DND-41 (cell line): Measurements from ENCODE around the gene FSTL1.

Experiments
- ATAC-seq: fragments of 200-7000 bp; cut with Tn5 transposase; 3 replicates; pipeline ENCODE4 v1.9.1; 2021; ENCODE audit warnings: low read depth; ENCODE audit not compliant: insufficient read depth
- DNase-seq: peaks from one replicate; pipeline ENCODE4 v3.0.0-alpha.2; 2020
- H2AFZ ChIP-seq: 2 replicates; pipeline ENCODE4 v1.6.0; 2012; ENCODE audit warnings: low read depth, low read length
- H3K27ac ChIP-seq: 2 replicates; pipeline ENCODE4 v1.5.1; 2012; ENCODE audit warnings: low read length, inconsistent platforms
- H3K27me3 ChIP-seq: fragments of 200-600 bp; sonication (generic); 2 replicates; pipeline ENCODE4 v1.6.0; 2012; ENCODE audit warnings: low read length, mild to moderate bottlenecking, inconsistent platforms; ENCODE audit not compliant: insufficient read depth, poor library complexity
- H3K36me3 ChIP-seq: 2 replicates; pipeline ENCODE4 v1.5.1; 2012; ENCODE audit warnings: low read length, inconsistent platforms; ENCODE audit not compliant: insufficient read depth
- H3K4me1 ChIP-seq: 2 replicates; pipeline ENCODE4 v1.5.1; 2012; ENCODE audit warnings: mild to moderate bottlenecking, low read length; ENCODE audit not compliant: insufficient read depth
- H3K4me2 ChIP-seq: 2 replicates; pipeline ENCODE4 v1.6.0; 2012; ENCODE audit warnings: mild to moderate bottlenecking, moderate library complexity, low read length, inconsistent platforms; ENCODE audit not compliant: insufficient read depth
- H3K4me3 ChIP-seq, 2 experiments: fragments of 200-600 bp in 1 of 2; shearing (Covaris generic) in 1 of 2; 2 replicates each; pipeline ENCODE4 v1.5.1; 2012 to 2016; ENCODE audit warnings: inconsistent platforms in 2 of 2, low read length in 2 of 2, mild to moderate bottlenecking in 2 of 2, low read depth in 1 of 2, moderate library complexity in 1 of 2
- H3K79me2 ChIP-seq: 2 replicates; pipeline ENCODE4 v1.6.0; 2012; ENCODE audit warnings: low read length, inconsistent platforms; ENCODE audit not compliant: insufficient read depth
- H3K9ac ChIP-seq: 2 replicates; pipeline ENCODE4 v1.6.0; 2012; ENCODE audit warnings: low read depth, mild to moderate bottlenecking, inconsistent platforms, low read length, moderate library complexity
- H3K9me3 ChIP-seq: 2 replicates; pipeline ENCODE4 v1.5.1; 2012; ENCODE audit warnings: low read length, moderate library complexity, mild to moderate bottlenecking, inconsistent platforms; ENCODE audit not compliant: insufficient read depth, severe bottlenecking
- H4K20me1 ChIP-seq: 2 replicates; pipeline ENCODE4 v1.6.0; 2012; ENCODE audit warnings: low read length; ENCODE audit not compliant: insufficient read depth
- EZH2 ChIP-seq: IDR thresholded peaks from 3 replicates; pipeline ENCODE4 v1.6.1; 2012; ENCODE audit warnings: borderline replicate concordance, low read depth, mild to moderate bottlenecking, moderate library complexity, low read length, inconsistent platforms; ENCODE audit not compliant: severe bottlenecking
- TF ChIP-seq, protein P1 (sequence below): IDR thresholded peaks from 2 replicates; pipeline ENCODE4 v1.5.1; 2012; ENCODE audit warnings: borderline replicate concordance, low read length, moderate library complexity, mild to moderate bottlenecking; ENCODE audit not compliant: poor library complexity, severe bottlenecking; ENCODE audit errors: extremely low read depth

Gene FSTL1

DNA sequence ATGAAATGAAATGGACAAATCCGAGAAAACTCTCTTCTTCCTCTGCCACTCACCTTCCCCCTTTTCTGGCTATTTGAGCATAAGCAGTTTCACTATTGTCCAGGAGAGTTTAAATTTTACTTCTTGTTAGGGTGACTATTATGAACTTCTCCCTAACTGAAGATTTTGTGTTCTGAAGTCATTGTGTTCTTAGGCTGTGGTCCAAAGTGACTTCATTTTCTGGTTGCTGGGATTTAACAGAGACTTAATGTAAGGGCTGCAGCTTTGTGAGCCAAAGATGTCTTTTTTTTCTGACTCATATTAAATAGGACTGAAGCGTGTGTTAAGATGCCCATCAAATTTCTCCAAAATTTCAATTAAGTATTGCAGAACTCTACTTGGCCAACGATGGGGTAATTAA lies 46.5 kb upstream of the FSTL1 start:
- Histone ChIP-seq H3K4me3 (no peak overlapping the region), H3K27me3 (no peaks in the 10 kb centered on the region), H3K27ac (no peak overlapping the region), H3K79me2 (no peaks in the 10 kb centered on the region), H3K9ac (no peak overlapping the region), H4K20me1 (no peaks in the 10 kb centered on the region), H3K4me2 (no peak overlapping the region), H2AFZ (no peak overlapping the region), H3K36me3 (no peaks in the 10 kb centered on the region), H3K9me3 (peaks cover 2% of the 10 kb centered on the region), H3K4me1 (no peaks in the 10 kb centered on the region)
- TF ChIP-seq, protein P1, sequence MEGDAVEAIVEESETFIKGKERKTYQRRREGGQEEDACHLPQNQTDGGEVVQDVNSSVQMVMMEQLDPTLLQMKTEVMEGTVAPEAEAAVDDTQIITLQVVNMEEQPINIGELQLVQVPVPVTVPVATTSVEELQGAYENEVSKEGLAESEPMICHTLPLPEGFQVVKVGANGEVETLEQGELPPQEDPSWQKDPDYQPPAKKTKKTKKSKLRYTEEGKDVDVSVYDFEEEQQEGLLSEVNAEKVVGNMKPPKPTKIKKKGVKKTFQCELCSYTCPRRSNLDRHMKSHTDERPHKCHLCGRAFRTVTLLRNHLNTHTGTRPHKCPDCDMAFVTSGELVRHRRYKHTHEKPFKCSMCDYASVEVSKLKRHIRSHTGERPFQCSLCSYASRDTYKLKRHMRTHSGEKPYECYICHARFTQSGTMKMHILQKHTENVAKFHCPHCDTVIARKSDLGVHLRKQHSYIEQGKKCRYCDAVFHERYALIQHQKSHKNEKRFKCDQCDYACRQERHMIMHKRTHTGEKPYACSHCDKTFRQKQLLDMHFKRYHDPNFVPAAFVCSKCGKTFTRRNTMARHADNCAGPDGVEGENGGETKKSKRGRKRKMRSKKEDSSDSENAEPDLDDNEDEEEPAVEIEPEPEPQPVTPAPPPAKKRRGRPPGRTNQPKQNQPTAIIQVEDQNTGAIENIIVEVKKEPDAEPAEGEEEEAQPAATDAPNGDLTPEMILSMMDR, result no peak
- no peak for TF ChIP-seq EZH2
- DNase-seq, result no peak
- ATAC-seq, result no peak

DNA sequence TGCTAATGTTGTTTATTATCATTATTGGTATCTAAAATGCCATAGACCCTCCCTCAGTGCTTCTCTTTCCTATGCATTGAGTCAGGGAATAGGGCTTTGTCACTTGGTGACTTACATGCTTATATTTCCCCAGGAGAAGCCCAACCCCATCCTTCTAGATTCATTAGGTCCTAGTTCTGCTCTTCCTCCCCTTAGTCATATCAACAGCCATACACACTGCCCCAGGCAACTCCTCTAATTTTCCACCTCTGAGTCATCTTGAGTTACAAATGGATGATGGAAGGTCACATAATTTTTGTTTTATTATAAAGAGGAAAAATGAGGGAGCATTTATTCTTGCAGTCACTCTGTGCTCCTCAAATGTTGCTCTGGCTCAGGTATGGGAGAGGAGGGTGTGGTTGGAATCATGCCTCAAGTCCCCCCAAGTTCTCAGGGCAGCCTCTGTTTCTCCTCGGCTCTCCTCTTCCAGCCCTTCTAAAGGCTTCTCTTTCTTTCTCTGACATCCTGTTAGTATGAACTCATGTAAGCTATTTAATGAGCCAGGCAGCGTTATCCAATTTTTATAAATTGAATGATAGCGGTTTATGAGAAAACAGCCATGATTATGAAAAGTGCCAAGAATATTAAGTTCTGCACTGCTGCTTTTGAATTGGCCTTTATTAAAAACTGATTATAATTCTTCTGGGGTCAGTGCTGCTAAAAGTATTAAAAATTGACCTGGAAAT lies 45.6 kb upstream of the FSTL1 start:
- Histone ChIP-seq H4K20me1 (no peaks in the 10 kb centered on the region), H2AFZ (no peak overlapping the region), H3K4me2 (no peak overlapping the region), H3K79me2 (no peaks in the 10 kb centered on the region), H3K9ac (no peak overlapping the region), H3K27me3 (no peaks in the 10 kb centered on the region), H3K27ac (no peak overlapping the region), H3K9me3 (peaks cover 2% of the 10 kb centered on the region), H3K4me1 (no peaks in the 10 kb centered on the region), H3K4me3 (no peak overlapping the region), H3K36me3 (no peaks in the 10 kb centered on the region)
- DNase-seq (no peak), ATAC-seq (no peak)
- no peak for TF ChIP-seq EZH2
- TF ChIP-seq, protein P1, result no peak

DNA sequence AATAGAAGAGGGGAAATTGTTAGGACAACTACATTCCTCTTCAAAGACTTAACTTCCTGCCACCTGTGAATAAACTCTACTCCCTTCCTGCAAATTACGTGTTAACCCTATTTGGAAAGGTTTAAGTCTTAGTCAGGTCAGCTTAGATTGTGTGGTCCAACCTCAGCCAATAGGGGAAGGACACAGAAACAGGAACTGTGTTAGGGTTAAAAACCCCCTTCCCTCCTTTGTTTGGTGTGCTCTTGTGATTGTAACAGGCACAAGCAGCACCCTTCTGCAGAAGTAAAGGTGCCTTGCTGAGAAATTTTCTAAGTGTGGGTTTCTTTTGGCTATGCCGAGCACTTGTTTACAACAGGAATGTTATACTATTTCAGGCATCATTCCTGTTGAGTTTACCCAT lies 45.0 kb upstream of the FSTL1 start:
- H3K27me3 ChIP-seq, result no peaks in the 10 kb centered on the region
- DNase-seq (no peak), ATAC-seq (no peak)
- peaks cover 2% of the 10 kb centered on the region for H3K9me3 ChIP-seq
- H3K4me1 ChIP-seq, result no peaks in the 10 kb centered on the region
- no peak overlapping the region for H2AFZ ChIP-seq
- no peaks in the 10 kb centered on the region for H3K36me3 ChIP-seq
- TF ChIP-seq EZH2, result no peak
- TF ChIP-seq, protein P1, result no peak
- H4K20me1 ChIP-seq, result no peaks in the 10 kb centered on the region
- H3K9ac ChIP-seq, result no peak overlapping the region
- no peak overlapping the region for H3K4me2 ChIP-seq
- H3K27ac ChIP-seq, result no peak overlapping the region
- H3K4me3 ChIP-seq, result no peak overlapping the region
- H3K79me2 ChIP-seq, result no peaks in the 10 kb centered on the region
